ENCODE results near the gene UXS1. TPM values are rescaled to one million over a fixed set of nuclear protein-coding genes. Genes with fewer than 3 reads are reported as not detected.

Gene UXS1
- total and polyA plus RNA-seq, 2 donors from 2014 or later = 56.6 to 74.4 TPM

- DNase-seq = no peak
- no peak for TF ChIP-seq CTCF (IDR thresholded peaks at IDR 0.05; ENCODE audit: borderline replicate concordance, extremely low read depth, insufficient read depth)
- FAIRE-seq = no peak
- intact Hi-C loops (cut with DNase I) = no loop called here
- Histone ChIP-seq H3K27me3 (ENCODE audit: control insufficient read depth, insufficient read depth, low read length) (no peaks in the 10 kb centered on the region), H3K9ac (ENCODE audit: low read length in 3 of 3) (no peak overlapping the region), H3K27ac (ENCODE audit: low read depth in 2 of 2, low read length in 2 of 2) (no peak overlapping the region), H3K4me1 (ENCODE audit: control insufficient read depth in 2 of 3, insufficient read depth in 2 of 3, low read depth in 1 of 3, low read length in 3 of 3) (peaks cover 6 to 14% (median 6%) of the 10 kb centered on the region in 3 donors), H3K9me3 (ENCODE audit: control insufficient read depth in 2 of 3, insufficient read depth in 1 of 3, low read length in 3 of 3) (peaks cover 0 to 10% (median 0%) of the 10 kb centered on the region in 3 donors), H3K4me3 (ENCODE audit: low read length in 3 of 3) (no peak overlapping the region), H3K36me3 (ENCODE audit: control insufficient read depth in 2 of 3, insufficient read depth in 3 of 3, low read length in 3 of 3) (peaks cover 0 to 16% (median 5%) of the 10 kb centered on the region in 3 donors)
These were observed 35.2 kb downstream of the UXS1 start for GRCh38 chr2:106158871-106159270.

DNA sequence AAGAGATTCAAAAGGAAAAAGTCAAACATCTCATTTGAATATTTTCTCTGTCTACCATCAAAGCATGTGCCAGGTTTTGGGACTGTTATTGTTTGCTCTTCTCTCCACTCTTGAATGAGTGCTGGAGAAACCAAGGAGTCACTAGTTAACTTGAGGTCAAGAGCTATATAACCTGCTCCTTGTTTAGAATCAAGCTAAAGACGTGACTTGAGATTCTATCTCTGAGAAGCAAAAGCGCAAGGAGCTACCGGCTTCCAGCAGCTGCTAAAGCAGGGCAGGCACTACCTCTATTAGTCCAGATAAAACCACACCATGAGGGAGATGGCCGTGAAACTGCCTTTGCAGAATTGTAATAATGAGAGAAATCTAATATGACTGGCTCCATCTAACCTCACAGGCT is 36.0 kb downstream of the UXS1 start:
- no peak overlapping the region for H3K4me3 ChIP-seq (ENCODE audit: low read length in 3 of 3)
- DNase-seq = no peak
- intact Hi-C loops (cut with DNase I) = no loop called here
- peaks cover 0 to 16% (median 5%) of the 10 kb centered on the region in 3 donors for H3K36me3 ChIP-seq (ENCODE audit: control insufficient read depth in 2 of 3, insufficient read depth in 3 of 3, low read length in 3 of 3)
- H3K4me1 ChIP-seq (ENCODE audit: control insufficient read depth in 2 of 3, insufficient read depth in 2 of 3, low read depth in 1 of 3, low read length in 3 of 3) = peaks cover 6 to 10% (median 6%) of the 10 kb centered on the region in 3 donors
- no peak for TF ChIP-seq CTCF (IDR thresholded peaks at IDR 0.05; ENCODE audit: borderline replicate concordance, extremely low read depth, insufficient read depth)
- no peaks in the 10 kb centered on the region for H3K27me3 ChIP-seq (ENCODE audit: control insufficient read depth, insufficient read depth, low read length)
- H3K9ac ChIP-seq (ENCODE audit: low read length in 3 of 3) = no peak overlapping the region
- FAIRE-seq = no peak
- no peak overlapping the region for H3K27ac ChIP-seq (ENCODE audit: low read depth in 2 of 2, low read length in 2 of 2)
- peaks cover 0 to 12% (median 0%) of the 10 kb centered on the region in 3 donors for H3K9me3 ChIP-seq (ENCODE audit: control insufficient read depth in 2 of 3, insufficient read depth in 1 of 3, low read length in 3 of 3)

- DNase-seq (no peak), FAIRE-seq (no peak)
- Histone ChIP-seq H3K9me3 (ENCODE audit: control insufficient read depth in 2 of 3, insufficient read depth in 1 of 3, low read length in 3 of 3) (peaks cover 0 to 12% (median 0%) of the 10 kb centered on the region in 3 donors), H3K4me1 (ENCODE audit: control insufficient read depth in 2 of 3, insufficient read depth in 2 of 3, low read depth in 1 of 3, low read length in 3 of 3) (peaks cover 6 to 10% (median 6%) of the 10 kb centered on the region in 3 donors), H3K27me3 (ENCODE audit: control insufficient read depth, insufficient read depth, low read length) (no peaks in the 10 kb centered on the region), H3K9ac (ENCODE audit: low read length in 3 of 3) (no peak overlapping the region), H3K27ac (ENCODE audit: low read depth in 2 of 2, low read length in 2 of 2) (no peak overlapping the region), H3K36me3 (ENCODE audit: control insufficient read depth in 2 of 3, insufficient read depth in 3 of 3, low read length in 3 of 3) (peaks cover 0 to 16% (median 5%) of the 10 kb centered on the region in 3 donors), H3K4me3 (ENCODE audit: low read length in 3 of 3) (no peak overlapping the region)
- intact Hi-C loops (cut with DNase I) = no loop called here
- no peak for TF ChIP-seq CTCF (IDR thresholded peaks at IDR 0.05; ENCODE audit: borderline replicate concordance, extremely low read depth, insufficient read depth)
These were observed 36.7 kb downstream of the UXS1 start for GRCh38 chr2:106157416-106157815.
